Esophagus squamous epithelium (tissue), 5 donors: Measurements from ENCODE around the gene AADACL2. TPM values are rescaled to one million over a fixed set of nuclear protein-coding genes. Genes with fewer than 3 reads are reported as not detected.

Experiments
- DNase-seq: peaks from one replicate; lab custom pipeline; 2025; lab: John Stamatoyannopoulos, UW
- H3K27ac ChIP-seq, 4 donors: fragments of 200-600 bp; sonication (generic); one replicate each; pipeline ENCODE4 v1.5.1; 2016 to 2019; ENCODE audit warnings: mild to moderate bottlenecking in 1 of 4
- H3K27me3 ChIP-seq, 4 donors: fragments of 200-600 bp; sonication (generic); 1 replicate in 3 of 4; 2 replicates in 1 of 4; pipeline versions ENCODE4 v1.5.1 to v1.6.0; 2017 to 2021; ENCODE audit warnings: antibody characterized with exemption in 1 of 4
- H3K36me3 ChIP-seq, 3 donors: fragments of 200-600 bp; sonication (generic); one replicate each; pipeline ENCODE4 v1.5.1; 2016 to 2019
- H3K4me1 ChIP-seq, 3 donors: fragments of 200-600 bp; sonication (generic); one replicate each; pipeline ENCODE4 v1.5.1; 2017 to 2019
- H3K4me3 ChIP-seq, 4 donors: fragments of 200-600 bp; sonication (generic); 1 replicate in 3 of 4; 2 replicates in 1 of 4; pipeline ENCODE4 v1.5.1; 2016 to 2019; ENCODE audit warnings: mild to moderate bottlenecking in 2 of 4, moderate library complexity in 1 of 4
- H3K9me3 ChIP-seq, 3 donors: fragments of 200-600 bp; sonication (generic); one replicate each; pipeline ENCODE4 v1.5.1; 2016 to 2019
- POLR2A ChIP-seq, 4 donors: fragments of 450-650 bp; IDR thresholded peaks; one replicate each; pipeline ENCODE4 v1.6.1; 2017; ENCODE audit warnings: antibody characterized with exemption in 4 of 4, mild to moderate bottlenecking in 4 of 4, moderate library complexity in 3 of 4
- WGBS, 2 donors: methylation state at CpG; one replicate each; pipeline ENCODE4 v1.1.5; 2018; 5-methylcytosine and 5-hydroxymethylcytosine counted together
- intact Hi-C: fragments of 100-400 bp; cut with DNase I; formaldehyde crosslinking; loops from one replicate; pipeline ENCODE4 v1.15.0; 2022
- total RNA-seq, 4 donors: library from RNA; depleted of rRNA; stranded (reverse); fragments of >200 nt; gene quantifications; one replicate each; pipeline ENCODE4 v1.1.0, GENCODE V29; 2016
- TF ChIP-seq, protein P1 (sequence below), 6 experiments: fragments of 450-650 bp in 4 of 6; fragments of 200-600 bp in 2 of 6; sonication (generic) in 2 of 6; IDR thresholded peaks; one replicate each; pipeline ENCODE4 v1.5.1; 2016 to 2019; ENCODE audit warnings: antibody characterized with exemption in 6 of 6, mild to moderate bottlenecking in 4 of 6, moderate library complexity in 4 of 6
- donor health status: DM: yes; HTN: yes; CAD: no.

Gene AADACL2
- total RNA-seq, 4 donors from 2014 or later = 0.18 to 0.47 (median 0.19) TPM; not detected in 1

DNA sequence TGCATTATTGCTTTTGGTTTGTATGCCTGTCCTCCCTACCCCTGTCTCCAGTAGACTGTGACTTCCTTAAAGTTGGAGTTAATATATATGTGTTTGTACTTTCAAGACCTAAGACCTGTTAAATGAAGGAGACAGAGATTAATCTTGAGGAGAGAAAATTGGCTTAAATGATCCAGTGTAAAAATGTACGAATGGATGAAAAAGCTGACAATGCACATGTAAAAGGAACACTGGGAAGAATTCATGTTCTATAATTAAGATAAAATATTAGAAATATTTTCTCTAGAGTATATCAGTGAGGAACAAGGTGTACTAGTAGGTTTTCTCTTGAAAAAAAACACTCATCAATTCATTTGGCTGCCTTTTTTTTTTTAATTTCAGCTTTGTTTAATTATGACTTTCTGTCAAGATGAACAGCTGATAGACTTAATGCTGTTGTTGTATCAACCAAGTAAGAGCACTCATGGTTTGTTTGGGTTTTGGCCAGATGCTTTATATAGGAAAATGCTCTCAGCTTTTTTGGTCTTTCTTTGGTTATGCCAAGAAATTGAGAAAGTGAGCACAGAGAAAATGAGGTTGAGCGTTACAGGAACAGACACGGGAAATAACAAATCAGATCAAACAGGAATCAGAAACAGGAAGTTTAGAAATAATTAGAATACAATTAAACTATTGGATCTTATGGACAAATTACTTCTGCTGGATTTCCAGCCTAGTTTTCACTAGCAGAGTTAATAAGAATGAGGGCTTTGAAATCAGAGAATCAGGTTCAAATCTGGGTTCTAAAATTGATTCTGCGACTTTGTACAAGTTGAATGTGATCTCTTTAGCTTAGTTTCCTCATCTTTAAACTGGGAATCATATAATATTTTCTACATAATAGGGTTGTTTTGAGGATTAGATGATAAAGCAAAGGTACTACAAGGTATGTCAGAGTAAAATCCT, 41.9 kb downstream of the AADACL2 start:
- Histone ChIP-seq H3K9me3 (no peaks in the 10 kb centered on the region), H3K4me1 (peaks cover 4 to 25% (median 15%) of the 10 kb centered on the region in 3 donors), H3K27ac (no peak overlapping the region), H3K27me3 (no peaks in the 10 kb centered on the region), H3K4me3 (no peak overlapping the region), H3K36me3 (no peaks in the 10 kb centered on the region)
- DNase-seq = no peak
- TF ChIP-seq POLR2A (IDR thresholded peaks at IDR 0.05) = no peak
- TF ChIP-seq, protein P1, sequence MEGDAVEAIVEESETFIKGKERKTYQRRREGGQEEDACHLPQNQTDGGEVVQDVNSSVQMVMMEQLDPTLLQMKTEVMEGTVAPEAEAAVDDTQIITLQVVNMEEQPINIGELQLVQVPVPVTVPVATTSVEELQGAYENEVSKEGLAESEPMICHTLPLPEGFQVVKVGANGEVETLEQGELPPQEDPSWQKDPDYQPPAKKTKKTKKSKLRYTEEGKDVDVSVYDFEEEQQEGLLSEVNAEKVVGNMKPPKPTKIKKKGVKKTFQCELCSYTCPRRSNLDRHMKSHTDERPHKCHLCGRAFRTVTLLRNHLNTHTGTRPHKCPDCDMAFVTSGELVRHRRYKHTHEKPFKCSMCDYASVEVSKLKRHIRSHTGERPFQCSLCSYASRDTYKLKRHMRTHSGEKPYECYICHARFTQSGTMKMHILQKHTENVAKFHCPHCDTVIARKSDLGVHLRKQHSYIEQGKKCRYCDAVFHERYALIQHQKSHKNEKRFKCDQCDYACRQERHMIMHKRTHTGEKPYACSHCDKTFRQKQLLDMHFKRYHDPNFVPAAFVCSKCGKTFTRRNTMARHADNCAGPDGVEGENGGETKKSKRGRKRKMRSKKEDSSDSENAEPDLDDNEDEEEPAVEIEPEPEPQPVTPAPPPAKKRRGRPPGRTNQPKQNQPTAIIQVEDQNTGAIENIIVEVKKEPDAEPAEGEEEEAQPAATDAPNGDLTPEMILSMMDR (IDR thresholded peaks at IDR 0.05) = no peak
- WGBS, 2 donors = 58 to 74% methylated on average over 4 of the region's 4 CpGs
- intact Hi-C loops = no loop called here

DNA sequence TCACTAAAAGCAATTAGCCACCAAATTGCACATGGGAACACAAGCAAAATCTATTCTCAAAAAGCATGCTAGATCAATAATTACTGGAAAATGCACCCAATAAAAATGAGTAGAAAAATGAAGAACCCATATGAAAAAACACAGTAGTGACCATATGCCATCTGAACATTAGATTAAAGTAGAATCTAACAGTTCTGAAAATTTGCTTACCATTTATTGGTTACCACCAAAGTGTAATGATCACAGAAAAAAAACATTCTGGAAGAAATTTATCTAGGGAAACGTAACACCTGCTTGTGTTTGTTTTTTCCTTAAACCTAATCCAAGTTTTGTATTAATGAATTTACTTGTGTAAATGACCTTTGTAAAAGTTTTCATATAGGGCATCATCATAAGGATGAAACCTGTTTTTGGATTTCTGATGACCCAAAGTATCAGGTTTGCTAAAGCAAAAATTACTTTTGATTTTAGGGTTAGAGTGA, 42.6 kb downstream of the AADACL2 start:
- intact Hi-C loops = no loop called here
- Histone ChIP-seq H3K9me3 (no peaks in the 10 kb centered on the region), H3K4me1 (peaks cover 0 to 18% (median 8%) of the 10 kb centered on the region in 3 donors), H3K36me3 (no peaks in the 10 kb centered on the region), H3K27ac (no peak overlapping the region), H3K27me3 (no peaks in the 10 kb centered on the region), H3K4me3 (no peak overlapping the region)
- no peak for DNase-seq
- TF ChIP-seq, protein P1 (IDR thresholded peaks at IDR 0.05) = no peak
- TF ChIP-seq POLR2A (IDR thresholded peaks at IDR 0.05) = no peak
- 62 to 77% methylated on average over 1 of the region's 1 CpG for WGBS, 2 donors

DNA sequence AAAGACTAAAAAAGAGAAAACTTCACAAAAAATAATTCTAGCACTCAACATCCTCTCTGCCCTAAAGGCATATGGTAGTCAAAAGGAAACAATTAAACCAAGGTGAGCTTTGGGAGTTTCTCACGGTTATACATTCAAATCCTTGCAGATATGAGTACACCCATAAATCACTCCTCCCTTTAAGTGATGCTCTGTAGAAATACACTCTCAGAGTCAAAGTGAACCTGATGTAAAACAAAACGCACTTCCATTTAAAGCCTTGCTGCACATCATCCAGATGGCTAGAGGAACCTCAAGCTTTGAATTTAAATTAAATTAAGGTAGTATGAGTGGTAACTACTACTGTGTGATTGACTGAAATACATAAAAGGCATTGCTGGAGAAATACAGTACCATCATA, 44.2 kb downstream of the AADACL2 start:
- Histone ChIP-seq H3K9me3 (no peaks in the 10 kb centered on the region), H3K27ac (no peak overlapping the region), H3K27me3 (no peaks in the 10 kb centered on the region), H3K4me3 (no peak overlapping the region), H3K4me1 (peaks cover 0 to 5% (median 0%) of the 10 kb centered on the region in 3 donors), H3K36me3 (no peaks in the 10 kb centered on the region)
- TF ChIP-seq, protein P1 (IDR thresholded peaks at IDR 0.05) = no peak
- no peak for TF ChIP-seq POLR2A (IDR thresholded peaks at IDR 0.05)
- 67 to 80% methylated on average over 2 of the region's 2 CpGs for WGBS, 2 donors
- intact Hi-C loops = no loop called here
- no peak for DNase-seq

DNA sequence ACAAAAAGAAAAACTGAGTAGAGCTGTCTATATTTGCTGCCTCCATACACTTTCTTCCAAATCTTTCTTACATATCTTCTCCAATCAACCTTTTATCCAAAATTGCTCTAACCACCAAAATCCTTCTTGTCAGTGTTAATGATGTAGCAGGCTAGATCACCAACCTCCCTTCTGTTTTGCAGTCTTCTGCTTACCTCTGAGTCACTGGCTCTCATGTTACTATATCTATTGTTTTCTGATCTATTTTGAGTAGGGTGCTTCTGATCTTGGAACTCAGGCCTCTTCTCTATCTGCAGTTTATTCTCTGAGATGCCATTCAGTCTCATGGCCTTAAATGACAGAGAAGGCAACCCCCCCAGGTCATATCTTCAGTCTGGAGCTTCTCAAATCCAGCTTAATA, 53.9 kb downstream of the AADACL2 start:
- no peak for TF ChIP-seq POLR2A (IDR thresholded peaks at IDR 0.05)
- TF ChIP-seq, protein P1 (IDR thresholded peaks at IDR 0.05) = no peak
- no peaks in the 10 kb centered on the region for H3K27me3 ChIP-seq

DNA sequence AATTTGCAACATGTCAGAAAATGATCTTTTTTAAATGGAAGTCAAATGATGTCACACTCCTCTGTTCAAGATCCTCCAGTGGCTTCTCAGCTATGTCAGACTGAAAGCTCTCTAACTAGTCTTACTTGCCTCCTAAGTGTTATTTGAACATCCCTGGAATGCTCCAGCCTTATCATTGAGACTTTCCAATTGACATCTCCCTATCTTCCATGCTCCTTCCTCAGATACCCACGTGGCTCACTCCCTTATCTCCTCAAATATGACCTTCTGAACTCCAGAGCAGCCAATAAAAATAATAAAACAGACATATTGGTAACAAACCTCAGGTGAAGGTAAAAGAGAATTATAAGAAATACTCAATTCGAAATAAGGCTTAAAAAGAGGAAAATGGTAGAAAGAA, 54.7 kb downstream of the AADACL2 start:
- WGBS, 2 donors = 75 to 86% methylated on average over 2 of the region's 2 CpGs

More for the DNA sequence above, 53.9 kb downstream of the AADACL2 start:
- H3K27ac ChIP-seq = no peak overlapping the region
- no peaks in the 10 kb centered on the region for H3K9me3 ChIP-seq
- intact Hi-C loops = no loop called here
- H3K36me3 ChIP-seq = no peaks in the 10 kb centered on the region
- DNase-seq = no peak
- peaks cover 0 to 5% (median 0%) of the 10 kb centered on the region in 3 donors for H3K4me1 ChIP-seq
- no peak overlapping the region for H3K4me3 ChIP-seq

More for the DNA sequence above, 54.7 kb downstream of the AADACL2 start:
- intact Hi-C loops = no loop called here
- peaks cover 0 to 8% (median 0%) of the 10 kb centered on the region in 3 donors for H3K4me1 ChIP-seq
- TF ChIP-seq, protein P1 (IDR thresholded peaks at IDR 0.05) = no peak
- no peak for TF ChIP-seq POLR2A (IDR thresholded peaks at IDR 0.05)
- H3K4me3 ChIP-seq = no peak overlapping the region
- no peaks in the 10 kb centered on the region for H3K9me3 ChIP-seq
- H3K27ac ChIP-seq = no peak overlapping the region
- no peaks in the 10 kb centered on the region for H3K36me3 ChIP-seq
- DNase-seq = no peak
- H3K27me3 ChIP-seq = no peaks in the 10 kb centered on the region
